Right renal pelvis (tissue), 4 donors: Measurements from ENCODE around the gene DENND1C. TPM values are rescaled to one million over a fixed set of nuclear protein-coding genes. Genes with fewer than 3 reads are reported as not detected.

Experiments used
- DNase-seq, 4 donors: peaks; one replicate each; pipeline ENCODE4 v3.0.0-alpha.2; 2013; ENCODE audit warnings: low read depth in 4 of 4, low spot score in 3 of 4, missing footprints in 1 of 4
- polyA plus RNA-seq, 4 donors: library from polyadenylated mRNA; unstranded; fragments of 120-200 nt; gene quantifications; one replicate each; pipeline ENCODE4 v1.2.1, GENCODE V29; 2013; ENCODE audit not compliant: insufficient read length in 4 of 4

The DENND1C gene
- polyA plus RNA-seq, 4 donors = 37.5 to 43.4 (median 39.3) TPM

- no peak for DNase-seq
Observed at GRCh38 chr19:6425732-6426620, 55.6 kb downstream of the DENND1C start.

- DNase-seq = peak; percentile 99 to 100 (median 100)
Observed at GRCh38 chr19:6424939-6425731, 56.5 kb downstream of the DENND1C start.

- DNase-seq = peak in 1 of 4 donors; percentile 96
Observed at GRCh38 chr19:6424195-6424938, 57.2 kb downstream of the DENND1C start, which contains the start of gene KHSRP. KHSRP (minus strand) TSS chr19:6424811; CDS start chr19:6424701, 110 bp downstream.

GRCh38 chr19:6423499-6424194 is 57.9 kb downstream of the DENND1C start:
- DNase-seq = no peak

GRCh38 chr19:6421075-6422014 is 60.2 kb downstream of the DENND1C start:
- DNase-seq = no peak

- DNase-seq = no peak
Observed at GRCh38 chr19:6418562-6418932, 63.0 kb downstream of the DENND1C start.

GRCh38 chr19:6417713-6418561 is 63.6 kb downstream of the DENND1C start:
- no peak for DNase-seq

Other genes starting within 250 kb of the DENND1C start
- gene MLLT1, start 201.8 kb downstream of the DENND1C start, polyA plus RNA-seq = 100 to 1,000 TPM in 1 of 4 donors, 10 to 100 TPM in 3; 79.8 to 121 (median 86.5) TPM
- under 1 TPM in 2 of 4 donors, not detected in 2; 0.14 to 0.18 TPM for gene ACER1, start 148.2 kb downstream of the DENND1C start, polyA plus RNA-seq
- 10 to 100 TPM; 57.8 to 77.1 (median 63.4) TPM for gene CLPP, start 120.3 kb downstream of the DENND1C start, polyA plus RNA-seq
- gene ALKBH7, start 109.0 kb downstream of the DENND1C start, polyA plus RNA-seq = 100 to 1,000 TPM in 1 of 4 donors, 10 to 100 TPM in 3; 41.7 to 107 (median 53.5) TPM
- 1 to 10 TPM; 2.2 to 2.9 (median 2.6) TPM for gene PSPN, start 105.9 kb downstream of the DENND1C start, polyA plus RNA-seq
- gene GTF2F1, start 88.6 kb downstream of the DENND1C start, polyA plus RNA-seq = 100 to 1,000 TPM in 1 of 4 donors, 10 to 100 TPM in 3; 85.2 to 111 (median 90.7) TPM
- gene KHSRP, start 57.0 kb downstream of the DENND1C start, polyA plus RNA-seq = 100 to 1,000 TPM; 283 to 338 (median 293) TPM
- gene SLC25A41, start 48.0 kb downstream of the DENND1C start, polyA plus RNA-seq = under 1 TPM; 0.30 to 0.93 (median 0.37) TPM
- 10 to 100 TPM; 72.6 to 90.6 (median 74.8) TPM for gene SLC25A23, start 22.0 kb downstream of the DENND1C start, polyA plus RNA-seq
- gene CRB3, start 17.5 kb downstream of the DENND1C start, polyA plus RNA-seq = 10 to 100 TPM; 30.9 to 43.0 (median 31.3) TPM
- gene TUBB4A, start 20.5 kb upstream of the DENND1C start, polyA plus RNA-seq = 10 to 100 TPM; 30.5 to 46.4 (median 35.2) TPM
- gene TNFSF9, start 49.2 kb upstream of the DENND1C start, polyA plus RNA-seq = under 1 TPM; 0.17 to 0.53 (median 0.35) TPM
- gene CD70, start 109.4 kb upstream of the DENND1C start, polyA plus RNA-seq = under 1 TPM in 1 of 4 donors, not detected in 3; 0.18 TPM
- gene TNFSF14, start 188.4 kb upstream of the DENND1C start, polyA plus RNA-seq = under 1 TPM; 0.06 to 0.07 (median 0.06) TPM
- gene C3, start 238.9 kb upstream of the DENND1C start, polyA plus RNA-seq = 10 to 100 TPM; 21.4 to 24.9 (median 21.9) TPM